NCI-H2196 treated with DMSO at 0.1 percent for 48 hours (cell line): ENCODE measurements around the gene FTO.

Experiments used
- DNase-seq: peaks from one replicate; lab custom pipeline; 2025; ENCODE audit not compliant: unreplicated experiment; lab: John Stamatoyannopoulos, UW

Gene FTO

DNA sequence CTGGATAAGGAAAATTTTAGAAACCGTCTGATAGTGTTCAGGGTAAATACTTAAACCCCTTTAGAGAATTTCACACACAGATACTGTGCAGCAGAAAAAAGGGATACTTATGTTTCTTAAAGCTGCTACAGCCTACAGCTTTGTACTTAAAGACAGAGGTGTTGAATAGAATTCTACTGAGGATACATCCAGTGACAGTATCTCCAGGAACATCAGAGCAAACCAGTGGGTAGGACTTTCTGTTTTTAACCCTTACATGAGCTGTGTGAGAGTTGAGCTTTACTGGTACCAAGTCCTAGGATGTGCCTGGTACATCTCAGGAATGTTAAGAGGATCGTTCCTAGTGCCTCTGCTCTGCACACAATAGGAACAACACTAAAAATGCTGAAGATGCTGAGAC lies 191.5 kb downstream of the FTO start:
- no peak for DNase-seq

DNA sequence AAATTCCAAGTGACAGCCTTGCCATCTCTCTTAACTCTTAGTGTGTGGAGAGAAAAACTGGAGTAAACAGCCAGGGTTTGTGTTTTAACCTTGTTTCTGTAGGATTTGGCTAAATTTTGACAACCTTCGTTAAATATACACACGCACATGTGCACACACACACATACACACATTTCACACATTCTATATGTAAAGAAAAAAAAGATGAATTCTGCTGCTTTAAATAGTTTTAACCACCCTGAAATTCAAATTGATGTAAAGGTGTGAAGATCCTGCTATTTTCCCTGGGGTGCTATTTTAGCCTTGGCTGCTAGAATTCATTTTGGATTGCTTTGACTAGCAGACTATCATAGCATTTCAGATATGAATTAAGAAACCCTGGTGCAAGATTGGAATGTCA lies 191.9 kb downstream of the FTO start:
- DNase-seq: no peak

DNA sequence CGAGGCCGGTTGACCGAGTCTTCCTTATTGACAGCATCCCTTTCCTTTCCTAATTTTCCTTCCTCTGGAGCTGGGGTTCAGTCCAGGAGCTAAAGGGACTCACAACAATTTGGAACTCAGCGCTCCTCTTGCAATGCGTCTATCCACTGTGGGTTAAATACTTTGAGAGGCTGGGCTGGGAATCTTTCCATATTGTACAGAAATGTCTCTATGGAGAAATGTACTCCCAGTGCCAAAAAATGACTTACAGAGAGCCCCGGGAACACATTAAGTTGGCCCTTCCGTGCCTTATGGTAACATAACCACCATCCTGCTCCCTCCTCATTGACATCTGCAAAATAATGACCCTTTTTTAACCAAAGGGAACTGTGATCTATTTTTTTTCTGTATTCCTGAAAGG lies 192.8 kb downstream of the FTO start:
- DNase-seq: no peak

DNA sequence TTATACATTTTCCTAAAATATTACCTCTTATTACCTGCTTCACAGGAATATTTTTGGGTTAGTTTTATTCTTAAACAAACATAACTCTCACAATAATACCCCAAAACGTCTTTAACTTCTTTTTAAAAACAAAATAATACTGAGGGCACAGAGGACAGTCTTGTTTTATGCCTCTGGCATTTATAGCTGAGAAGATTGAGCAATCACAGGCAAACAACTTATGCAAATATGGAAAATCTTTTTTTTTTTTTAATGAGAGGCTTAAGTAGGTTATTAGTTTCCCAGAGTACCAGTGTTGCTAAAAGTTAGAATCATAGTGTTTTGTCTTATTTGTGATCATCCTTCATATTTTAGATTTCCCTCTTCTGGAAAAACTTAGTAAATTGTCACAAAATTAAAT lies 195.0 kb downstream of the FTO start:
- DNase-seq: no peak

DNA sequence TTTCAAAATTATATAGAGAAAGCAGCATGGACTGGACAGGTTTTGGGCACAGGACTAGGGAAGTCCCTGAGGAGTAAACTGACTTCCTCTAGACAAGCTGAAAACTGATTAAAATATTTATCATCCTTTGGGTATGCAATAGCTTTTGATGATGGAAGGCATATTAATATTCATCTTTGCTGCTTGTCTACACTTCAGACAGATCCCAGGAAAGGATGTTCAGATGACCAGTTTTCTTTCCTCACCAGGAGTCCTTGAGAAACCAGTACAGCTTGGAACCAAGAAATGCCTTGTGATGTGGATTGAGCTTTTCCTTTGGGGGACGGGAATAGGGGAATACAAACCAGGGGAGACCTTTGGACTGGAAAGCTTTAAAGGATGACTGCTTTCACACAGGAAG lies 195.5 kb downstream of the FTO start:
- no peak for DNase-seq

DNA sequence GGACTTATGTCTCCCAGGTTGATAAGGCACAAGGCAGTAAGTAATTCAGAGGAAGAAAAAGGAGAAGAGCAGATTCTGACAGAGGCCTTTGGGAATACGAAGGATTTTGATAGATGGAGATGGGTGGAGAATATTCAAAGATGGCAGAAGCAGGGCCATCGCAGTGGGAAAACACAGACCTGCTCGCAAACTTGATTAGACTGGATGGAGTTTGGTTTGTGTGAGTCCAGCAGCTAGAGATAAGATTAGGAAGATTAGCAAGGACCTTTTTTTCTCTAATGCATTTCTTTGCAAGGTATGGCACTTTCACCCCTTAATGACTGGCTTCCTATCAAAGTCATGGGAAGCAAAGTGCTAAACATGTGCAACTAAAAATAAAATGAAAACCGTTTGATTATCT lies 196.7 kb downstream of the FTO start:
- DNase-seq: no peak

DNA sequence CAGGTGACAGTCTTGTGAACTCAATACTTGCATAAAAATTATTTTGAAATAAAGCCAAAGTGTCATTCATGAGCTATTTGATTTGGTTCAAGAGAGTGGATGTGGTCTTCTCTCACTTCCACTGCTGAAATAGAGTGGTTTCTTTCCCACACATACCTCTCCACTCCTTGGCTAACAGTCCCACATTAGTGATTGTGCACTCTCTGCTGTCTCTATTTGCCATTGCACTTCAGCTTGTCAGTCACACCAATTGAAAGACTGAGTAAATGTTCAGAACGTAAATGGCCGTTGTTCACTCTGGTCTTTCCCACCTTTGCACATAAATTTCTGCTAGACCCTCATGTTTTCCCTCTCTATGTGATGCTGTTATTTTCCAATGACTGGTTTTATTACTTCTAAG lies 197.5 kb downstream of the FTO start:
- DNase-seq: no peak

DNA sequence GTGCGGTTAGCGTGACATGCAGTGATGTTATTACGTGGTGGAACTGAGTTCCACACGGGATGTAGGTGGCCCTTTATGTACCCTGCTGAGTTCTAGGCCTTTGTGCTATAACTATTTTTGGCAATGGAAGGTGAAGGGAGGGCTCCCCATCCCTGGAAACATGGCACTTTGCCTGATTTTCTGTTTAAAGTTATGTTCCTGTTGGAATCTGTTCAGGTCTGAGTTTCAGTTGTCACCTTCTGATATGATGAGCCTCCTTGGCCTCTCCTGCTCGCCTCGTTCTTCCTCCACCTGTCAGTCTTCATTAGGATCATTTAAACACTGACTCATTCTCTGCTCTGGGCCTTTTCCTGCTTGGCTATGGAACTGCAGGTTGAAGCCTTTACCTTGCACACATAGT lies 200.6 kb downstream of the FTO start:
- DNase-seq: no peak

DNA sequence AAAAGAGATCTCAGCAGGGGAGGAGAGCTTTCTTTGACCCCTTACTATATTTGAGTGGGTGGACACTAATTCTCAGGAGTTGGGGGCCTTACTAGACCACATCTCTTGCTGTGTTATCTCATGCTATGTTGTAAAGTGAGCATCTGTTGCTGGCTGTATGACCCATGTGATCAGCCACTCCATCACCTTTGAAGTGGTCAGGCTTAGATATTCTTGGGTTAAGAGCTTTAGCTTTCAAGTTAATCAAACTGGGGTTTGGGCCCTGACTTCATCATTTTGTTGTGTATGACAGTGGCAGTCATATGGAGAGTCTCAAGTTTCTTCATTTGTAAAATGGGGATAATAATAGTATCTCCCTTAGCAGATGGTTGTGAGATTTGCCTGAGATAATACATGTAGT lies 201.1 kb downstream of the FTO start:
- DNase-seq: no peak

DNA sequence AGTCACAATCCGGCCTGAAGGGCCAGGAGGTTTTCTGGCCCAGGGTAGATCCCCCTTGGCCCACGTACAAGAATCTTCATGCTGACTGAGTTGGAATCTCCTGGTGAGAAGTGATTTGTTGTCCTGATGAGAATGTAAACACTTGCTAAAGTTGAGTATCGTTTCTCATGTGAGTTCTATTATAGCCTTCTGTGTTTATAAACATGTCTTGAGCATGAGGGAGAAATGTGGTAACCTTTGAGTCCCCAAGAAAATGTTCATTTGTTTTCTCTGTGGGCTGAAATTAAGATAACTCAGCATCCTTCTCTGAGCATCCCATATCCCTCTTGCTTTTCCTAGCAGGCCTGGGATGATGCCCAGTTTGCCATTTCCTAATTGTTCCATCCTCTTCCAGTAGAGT lies 204.8 kb downstream of the FTO start:
- DNase-seq: no peak

DNA sequence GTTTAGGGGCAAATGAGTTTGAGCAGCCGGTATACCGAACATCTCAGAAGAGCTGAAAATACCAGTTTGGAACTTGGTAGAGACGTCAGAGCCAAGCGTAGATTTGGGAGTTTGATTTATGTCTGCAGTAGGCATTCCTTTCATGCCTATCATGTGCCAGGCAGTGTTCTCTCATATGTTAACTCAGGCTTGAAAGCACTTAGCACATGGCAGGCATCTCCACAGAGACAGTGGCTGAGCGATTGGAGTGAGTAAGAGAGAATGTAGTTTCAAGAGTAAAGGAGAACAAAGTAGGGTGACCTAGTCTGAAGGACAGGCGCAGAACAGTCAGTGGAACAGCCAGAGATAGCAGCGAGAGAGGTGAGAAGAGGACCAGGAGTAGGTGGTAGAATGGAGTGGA lies 207.0 kb downstream of the FTO start:
- no peak for DNase-seq

DNA sequence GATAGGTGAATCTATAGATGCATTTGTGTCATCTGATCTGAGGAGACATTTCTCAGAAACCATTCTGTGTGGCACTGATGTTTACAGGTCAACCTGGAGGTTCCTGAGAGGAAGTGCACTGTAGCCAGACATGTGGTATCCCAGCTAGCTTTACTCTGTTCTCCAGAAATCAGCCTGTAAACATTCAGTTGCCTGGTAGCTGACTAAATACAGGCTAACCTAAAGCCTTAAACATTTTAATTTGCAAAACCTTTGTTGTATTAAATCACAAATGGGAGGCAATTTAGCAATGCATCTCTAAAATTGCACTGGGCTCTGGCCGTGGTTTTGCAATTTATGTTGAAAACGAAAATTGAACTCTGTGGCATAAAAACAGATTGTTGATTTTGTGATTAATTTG lies 207.6 kb downstream of the FTO start:
- no peak for DNase-seq

DNA sequence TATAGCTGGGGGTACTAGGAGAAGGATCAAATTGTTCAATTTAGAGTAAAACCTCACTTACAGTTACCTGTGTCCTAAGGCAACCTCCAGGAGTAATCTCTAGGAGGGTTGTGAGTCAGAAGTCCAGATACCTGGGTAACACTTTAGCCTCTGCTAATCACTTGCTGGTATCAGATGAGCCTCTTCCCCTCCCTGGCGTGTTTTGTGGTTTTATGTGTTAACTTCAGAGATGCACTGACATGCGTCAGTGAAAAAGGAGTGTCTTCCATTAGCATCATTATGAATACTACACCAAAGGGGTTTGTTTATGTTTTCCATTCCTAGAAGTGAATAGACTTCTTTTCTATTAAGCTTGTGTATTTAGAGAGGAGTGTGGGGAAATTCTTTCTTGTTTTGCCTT lies 208.2 kb downstream of the FTO start:
- DNase-seq: no peak

DNA sequence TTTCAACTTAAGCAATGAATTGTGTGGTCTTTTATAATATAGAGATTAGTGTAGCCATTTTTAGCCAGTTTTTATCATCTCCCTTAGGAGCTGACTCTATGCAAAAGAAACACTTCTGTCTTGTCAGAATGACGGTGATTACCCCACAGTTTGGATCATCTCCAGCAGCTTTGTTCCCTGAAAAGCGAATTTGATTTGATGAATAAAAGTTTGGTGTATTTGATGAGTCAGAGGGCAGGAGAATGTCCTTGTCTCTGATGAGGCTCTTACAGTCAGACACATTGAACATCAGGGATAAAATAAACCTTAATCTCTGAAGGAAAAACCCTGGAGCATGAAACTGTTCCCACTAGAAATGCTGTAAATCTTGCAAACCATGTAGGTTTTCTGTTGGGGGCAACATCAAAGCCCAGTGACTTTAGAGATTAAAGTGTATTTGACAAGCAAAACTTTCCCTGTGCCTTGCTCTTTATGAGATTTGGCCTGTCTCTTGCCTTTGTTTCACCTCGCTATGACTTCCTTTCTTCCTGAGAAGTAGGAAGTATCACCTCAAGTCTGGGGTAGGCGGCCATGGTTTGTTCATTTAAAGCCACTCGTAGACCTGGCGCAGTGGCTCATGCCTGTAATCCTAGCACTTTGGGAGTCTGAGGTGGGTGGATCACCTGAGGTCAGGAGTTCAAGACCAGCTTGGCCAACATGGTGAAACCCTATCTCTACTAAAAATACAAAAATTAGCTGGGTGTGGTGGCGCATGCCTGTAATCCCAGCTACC lies 209.3 kb downstream of the FTO start:
- no peak for DNase-seq

DNA sequence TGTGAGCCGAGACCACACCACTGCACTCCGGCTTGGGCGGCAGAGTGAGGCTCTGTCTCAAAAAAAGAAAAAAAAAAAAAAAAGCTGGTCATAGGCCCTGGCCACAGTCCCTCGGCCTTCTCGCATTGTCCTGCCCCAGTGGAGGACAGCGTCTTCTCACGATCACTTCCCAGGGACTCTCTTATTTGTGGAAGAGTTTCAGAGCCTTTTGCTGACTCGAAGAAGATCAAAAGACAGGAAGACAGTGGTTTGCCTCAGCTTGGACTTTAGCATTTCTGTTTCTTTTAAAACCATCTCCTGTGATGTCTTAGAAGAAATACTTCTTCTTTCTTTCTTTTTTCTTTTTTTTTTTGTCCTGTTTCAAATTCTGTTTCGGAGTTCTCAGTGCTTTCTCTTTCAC lies 210.0 kb downstream of the FTO start:
- DNase-seq: no peak

DNA sequence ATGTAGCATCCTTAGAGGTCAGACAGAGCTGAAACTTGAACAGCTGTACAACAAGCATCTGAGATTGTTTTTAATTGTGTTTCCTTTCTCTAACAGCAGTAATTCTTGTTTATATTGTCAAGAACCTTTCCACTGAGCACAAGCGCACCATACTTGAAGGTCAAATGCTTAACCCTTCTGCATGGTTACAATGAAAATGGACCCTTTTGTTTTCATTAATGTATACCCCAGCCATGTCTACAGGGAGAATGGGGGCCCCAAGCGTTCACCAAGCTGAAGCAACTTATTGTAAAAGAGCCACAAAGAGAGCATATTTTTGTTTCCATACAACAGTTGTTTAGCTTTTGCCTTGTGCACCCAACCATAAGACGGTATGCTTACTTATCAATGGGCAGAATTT lies 210.8 kb downstream of the FTO start:
- no peak for DNase-seq

DNA sequence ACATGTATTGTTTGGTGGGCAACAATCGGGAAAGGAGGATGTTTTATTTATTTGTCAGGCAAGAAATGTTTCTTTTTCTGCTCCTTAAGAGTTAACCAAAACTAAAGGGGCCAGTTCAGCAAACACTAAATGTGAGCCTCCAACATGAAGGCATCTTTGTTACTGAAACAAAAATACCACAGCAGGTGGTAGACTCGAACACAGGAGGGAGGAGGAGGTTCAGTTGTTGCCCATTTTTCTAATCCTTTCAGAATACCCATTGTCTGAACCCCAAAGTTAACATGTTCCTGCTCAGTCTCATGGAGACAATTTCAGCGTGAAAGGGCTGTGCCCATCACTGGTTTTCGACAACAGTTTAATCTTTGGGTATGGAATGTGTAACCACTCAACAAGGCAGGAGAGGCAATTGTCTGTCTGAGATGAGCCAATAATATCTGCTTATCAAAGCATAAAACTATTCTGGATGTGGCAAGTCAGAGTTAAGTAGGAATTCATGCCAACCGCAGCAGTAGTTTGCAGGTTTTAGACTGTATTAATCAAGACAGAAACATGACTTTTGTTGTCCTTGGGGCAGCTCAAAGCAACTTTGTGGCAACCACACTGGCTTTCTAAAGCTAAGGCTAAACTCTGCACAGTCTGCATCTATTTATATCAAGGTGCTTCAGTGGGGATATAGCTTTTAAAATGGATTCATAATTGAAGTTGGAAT lies 211.7 kb downstream of the FTO start:
- no peak for DNase-seq

DNA sequence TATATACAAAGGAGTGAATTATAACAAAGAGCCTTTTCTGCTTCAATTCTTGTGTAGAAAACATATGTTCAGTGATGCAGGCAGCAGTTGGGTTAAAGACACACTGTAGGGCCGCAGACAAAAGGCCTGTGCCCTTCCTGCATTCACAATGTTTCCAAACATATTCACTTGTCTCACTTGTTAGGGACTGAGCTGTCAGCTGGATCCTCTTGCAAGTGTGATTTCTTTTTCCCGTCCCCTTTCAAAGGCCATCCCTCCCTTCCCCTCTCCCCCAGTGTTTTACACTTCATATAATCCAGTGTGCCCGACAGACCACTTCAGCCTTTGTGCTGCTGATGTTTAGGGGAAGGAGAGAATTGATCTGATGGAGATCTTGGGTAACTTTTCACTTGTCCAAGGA lies 217.0 kb downstream of the FTO start:
- DNase-seq: no peak

DNA sequence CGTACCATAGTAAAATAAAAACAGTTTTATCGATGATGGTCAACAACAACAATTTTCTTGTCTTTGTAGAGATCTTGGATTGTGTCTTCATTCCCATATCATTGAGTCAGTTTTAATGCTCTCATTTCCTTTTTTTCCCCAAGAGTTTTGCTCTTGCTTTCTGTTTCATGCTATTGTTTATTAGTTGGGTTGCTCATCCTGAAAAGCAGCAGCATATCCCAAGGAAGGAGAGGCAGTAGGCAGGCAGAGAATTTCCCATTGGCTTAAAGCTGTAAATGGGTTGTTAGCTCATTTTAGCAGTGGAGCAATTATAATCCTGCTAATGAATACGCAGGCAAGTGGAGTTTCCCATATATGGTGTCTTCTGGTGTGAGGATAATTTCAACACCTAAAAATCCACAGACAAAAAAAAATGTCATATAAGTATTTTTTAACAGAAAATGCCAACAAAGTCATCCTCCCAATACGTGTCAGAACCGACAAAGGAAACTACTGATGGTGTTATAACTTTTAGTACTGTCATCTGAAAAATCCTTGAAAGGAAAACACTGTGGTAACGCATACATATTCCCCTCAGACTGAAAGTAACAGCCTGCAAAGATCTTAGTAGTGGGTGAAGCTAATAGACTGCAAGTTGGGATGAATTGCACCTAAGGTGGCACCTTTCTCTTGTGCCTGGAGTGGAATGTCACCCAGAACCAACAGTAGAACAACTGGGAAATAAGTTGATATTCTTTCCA lies 218.3 kb downstream of the FTO start:
- no peak for DNase-seq

DNA sequence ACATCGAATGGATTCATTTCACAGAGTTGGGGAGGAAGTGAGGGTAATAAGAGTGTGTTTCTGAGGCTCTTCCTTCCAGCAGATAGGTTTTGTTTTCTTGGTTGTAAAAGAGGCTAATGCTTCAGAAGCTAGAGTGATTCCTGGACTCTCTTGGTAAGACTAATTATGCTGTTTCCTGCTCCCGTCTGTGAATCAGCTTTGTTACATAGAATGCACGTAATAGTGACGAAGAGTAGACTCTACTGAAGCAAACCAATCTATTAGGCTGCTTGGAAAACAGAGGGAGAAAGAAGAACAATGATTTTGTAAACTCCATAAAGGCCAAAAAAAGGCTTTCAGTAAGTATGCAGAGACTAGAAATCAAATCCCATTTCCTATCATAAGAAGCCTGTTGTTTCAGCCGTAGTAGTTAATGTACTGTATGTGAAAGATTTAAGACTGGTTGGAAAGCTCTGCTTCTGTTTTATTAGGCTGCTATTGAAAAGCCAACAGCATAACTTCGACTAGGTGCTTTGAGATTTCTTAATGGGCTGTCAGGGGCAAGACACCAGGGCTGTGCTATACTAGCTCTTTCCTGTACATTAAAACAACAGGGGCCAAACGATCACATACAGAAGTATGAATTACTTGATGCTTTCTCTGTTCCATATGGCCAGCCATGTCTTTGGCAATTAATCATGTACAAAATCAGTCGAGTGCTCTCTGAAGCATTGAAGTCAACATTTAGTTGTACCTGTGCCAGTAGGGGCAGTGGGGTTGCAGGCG lies 219.0 kb downstream of the FTO start:
- no peak for DNase-seq

DNA sequence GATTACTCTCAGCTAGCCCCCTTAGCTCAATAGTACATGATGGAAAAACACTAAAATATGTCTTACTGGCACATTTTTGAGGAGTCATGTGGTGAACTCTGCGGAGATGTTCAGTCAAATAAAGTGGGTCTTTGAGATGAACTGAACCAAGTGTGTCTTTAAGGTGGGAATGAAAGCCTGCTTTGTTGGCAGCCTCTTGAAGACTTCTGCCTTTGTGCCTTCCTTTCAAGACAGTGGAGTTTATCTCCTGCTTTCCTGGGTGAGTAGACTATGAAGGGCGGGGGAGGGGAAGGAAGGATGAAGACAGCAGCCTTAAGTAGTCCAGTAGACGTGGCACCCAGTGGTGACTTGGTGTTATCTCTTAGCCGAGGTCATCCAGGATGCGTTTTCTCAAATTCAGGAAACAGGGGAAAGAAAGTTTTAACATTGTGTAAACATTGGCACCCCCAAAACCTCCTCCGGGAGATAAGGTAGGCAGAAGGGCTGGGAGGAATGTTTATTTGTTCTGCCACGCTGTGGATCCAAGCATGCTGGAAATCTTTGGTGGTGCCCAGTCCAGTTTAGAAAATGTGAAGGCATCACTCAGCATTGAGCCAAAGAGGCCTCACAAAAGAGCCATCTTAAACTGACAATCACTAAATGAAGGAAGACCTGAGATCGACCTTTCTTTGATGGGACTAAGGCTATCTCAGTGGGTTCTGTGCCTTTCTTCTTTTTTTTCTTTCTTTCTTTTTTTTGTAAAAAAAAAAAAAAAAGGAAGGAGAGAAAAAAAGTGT lies 220.6 kb downstream of the FTO start:
- DNase-seq: no peak
